HuH-7.5 (cell line): Measurements from ENCODE around the gene MRPL39.
"Not testable (repeated sequence)": the region's sequence is repeated elsewhere in the genome, so short reads cannot be mapped to it uniquely, and the experiment has no call there.

Experiments
- DNase-seq: peaks from one replicate; pipeline ENCODE4 v3.0.0; 2011; ENCODE audit warnings: low spot score

Gene MRPL39

DNA sequence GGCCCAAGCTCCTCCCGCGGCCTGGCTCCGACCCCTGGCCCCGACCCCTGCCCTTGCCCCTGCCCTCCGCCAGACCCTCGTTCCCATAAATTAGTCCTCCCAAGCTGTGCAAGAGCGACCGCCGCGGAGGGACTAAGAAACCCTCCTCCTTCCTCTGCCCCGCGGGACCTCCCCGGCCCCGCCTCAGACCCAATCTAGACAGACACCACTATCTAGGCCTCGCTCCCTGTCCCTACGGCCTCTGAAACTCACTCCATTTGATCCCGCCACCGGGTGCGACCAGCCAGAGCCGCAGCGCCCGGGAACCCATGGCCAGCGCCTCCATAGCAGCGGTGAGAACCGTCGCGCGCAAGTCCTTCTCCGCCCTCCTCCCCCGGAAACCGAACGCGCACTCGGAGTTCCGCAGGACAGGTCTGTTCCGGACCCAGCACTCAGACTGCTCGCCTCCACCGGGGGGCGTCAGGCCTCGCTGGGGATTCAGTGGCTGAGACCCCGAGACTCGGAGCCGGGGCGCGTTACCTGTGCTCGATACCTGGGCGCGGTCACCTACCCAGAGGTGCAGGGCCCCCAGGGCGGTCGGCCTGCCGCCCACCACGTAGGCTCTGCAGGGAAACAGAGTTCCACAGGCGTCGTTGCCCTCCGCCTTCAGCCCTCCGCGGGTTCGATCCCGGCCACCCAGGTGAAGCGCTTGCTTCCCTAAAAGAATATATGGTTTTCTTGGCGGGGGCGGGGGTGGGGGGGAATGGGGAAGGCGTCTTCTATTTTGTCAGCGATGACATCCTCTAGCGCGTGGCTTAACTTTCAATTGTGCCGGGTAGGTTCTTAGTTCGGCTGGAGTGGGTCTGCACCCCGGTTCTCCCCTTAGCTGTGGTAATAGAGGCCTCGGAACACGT lies at the start of gene MRPL39:
Gene MRPL39 (minus strand): TSS at position 331 of the 893 bp plus-strand sequence. CDS start 6 bp downstream, at position 325.
- DNase-seq: peak; percentile 60

DNA sequence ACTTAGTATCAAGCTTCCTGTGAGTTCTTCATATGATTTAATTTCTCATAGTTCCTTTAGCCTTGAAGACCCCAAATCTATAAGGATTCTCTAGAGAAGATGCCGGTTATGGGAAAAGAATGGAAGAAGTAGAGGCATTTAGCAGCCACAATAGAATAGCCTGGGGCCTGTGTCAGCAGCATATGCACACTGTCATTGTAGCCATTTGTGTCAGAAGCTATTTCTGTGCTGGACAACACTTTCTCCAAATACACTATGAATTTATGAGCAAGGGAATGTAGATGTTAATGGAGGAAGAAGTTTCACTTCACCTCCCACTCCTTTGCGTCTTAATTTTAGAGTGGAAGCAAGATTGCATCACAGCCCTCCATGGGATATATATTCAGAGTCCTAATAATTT lies 49.1 kb upstream of the MRPL39 start:
- DNase-seq: no peak

DNA sequence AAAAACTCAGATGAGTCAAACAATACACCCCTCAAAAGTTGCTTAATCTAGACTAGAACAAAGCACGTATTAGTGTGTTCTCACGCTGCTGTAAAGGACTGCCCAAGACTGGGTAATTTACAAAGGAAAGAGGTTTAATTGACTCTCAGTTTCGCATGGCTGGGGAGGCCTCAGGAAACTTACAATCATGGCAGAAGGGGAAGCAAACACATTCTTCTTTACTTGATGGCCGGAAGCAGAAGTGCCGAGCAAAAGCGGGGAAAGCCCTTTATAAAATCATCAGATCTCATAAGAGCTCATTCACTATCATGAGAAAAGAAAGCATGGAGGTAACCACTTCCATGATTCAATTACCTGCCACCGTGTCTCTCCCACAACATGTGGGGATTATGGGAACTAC lies 41.9 kb upstream of the MRPL39 start:
- no peak for DNase-seq

DNA sequence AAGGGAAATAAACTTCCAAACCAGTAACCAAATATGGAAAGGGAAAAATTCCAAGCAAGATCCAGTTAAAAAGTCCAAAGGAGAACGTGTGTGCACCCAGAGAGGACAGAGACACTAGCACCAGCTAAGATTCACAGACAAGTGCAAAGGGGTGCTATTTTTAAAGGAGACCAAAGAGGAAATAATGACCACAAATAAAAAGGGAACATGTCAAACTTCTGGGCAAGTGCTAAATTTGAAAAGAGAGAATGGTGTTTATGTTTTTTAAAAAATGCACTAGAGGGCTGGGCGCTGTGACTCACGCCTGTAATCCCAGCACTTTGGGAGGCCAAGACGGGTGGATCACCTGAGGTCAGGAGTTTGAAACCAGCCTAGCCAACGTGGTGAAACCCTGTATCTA lies 40.4 kb upstream of the MRPL39 start:
- no peak for DNase-seq

DNA sequence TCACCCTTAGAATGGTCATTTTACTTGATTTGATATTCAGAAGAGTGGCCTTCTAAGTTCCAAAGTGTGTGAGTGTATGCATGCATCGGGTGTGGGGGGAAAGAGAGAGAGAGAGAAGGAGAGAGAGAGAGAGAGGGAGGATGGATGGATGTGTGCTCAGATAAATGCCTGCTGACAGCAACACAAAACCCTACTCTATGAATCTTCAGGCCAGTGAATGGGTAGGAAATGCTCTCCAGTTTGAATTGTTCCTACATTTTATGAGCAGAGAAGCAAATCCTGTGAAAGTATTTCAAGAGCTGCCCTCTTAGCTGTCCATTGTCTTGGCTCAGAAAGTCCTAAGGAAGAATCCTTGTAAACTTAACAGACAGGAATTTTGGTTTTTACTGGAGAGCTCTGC lies 39.2 kb upstream of the MRPL39 start:
- DNase-seq: no peak

DNA sequence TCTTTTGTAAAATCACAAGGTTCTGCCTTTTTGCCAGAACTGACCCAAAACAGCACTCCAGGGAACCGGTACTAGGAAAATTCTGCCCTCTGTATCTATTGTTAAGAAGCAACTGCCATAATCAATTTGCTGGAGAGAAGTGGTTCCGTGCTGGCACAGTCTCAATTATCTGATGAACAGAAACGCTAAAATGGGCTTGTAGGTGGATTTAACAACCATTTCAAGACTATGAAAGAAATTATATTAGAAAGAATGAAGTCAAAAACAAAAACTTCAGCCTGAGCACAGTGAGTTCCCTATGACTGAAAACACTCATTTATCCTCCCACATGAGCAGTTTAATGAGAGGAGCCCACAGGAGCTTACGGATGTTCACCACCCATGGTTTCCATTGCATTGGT lies 36.2 kb upstream of the MRPL39 start:
- no peak for DNase-seq

DNA sequence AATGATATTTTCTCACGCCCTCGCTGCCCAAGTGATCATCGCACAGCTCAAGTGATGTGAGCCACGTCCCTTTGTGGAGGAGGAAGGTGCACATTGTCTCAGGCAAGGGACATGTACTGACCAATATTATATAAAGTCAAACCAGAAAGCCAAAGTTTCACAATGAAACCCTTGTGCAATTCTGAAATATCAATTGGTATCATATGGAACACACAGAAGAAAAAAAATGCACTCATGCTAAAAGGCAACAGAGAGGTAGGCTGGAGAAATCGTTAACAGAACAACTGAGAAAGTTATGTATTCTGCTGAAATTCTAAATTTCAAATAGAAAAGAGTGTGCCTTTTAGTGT lies 33.6 kb upstream of the MRPL39 start:
- DNase-seq: no peak

DNA sequence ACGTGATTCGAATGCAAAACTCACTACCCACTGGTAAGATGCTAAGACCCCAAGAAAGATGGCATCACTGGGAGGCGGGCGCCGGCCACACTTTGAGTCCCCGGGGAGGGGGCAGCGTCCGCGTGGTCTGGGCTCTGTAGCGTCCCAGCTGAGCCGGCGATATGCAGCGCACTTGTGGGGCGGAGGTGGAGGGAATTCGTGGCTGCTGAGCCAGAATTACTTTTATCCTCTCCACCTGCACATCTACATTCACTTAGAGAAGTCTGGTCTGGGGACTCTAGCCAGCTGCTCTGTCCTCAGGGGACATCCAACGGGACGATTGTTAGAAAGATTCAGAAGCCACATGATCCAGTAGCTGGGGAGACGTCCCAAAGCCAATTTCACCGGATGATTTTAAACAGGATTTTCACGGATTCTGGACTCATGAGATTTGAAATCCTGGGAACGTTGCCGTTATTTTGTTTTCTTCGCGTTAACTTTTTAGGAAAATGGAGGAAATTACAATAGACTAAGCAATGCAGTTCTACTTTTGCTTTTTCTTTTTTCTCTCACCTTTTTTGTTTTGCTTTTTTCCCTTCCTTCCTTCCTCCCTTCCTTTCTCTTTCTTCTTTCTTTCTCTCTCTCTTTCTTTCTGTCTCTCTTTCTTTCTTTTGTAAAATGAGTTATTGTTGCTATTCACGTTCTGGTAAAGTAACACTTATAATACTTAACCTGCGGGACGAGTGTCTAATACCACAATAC lies 33.1 kb upstream of the MRPL39 start:
- no peak for DNase-seq

DNA sequence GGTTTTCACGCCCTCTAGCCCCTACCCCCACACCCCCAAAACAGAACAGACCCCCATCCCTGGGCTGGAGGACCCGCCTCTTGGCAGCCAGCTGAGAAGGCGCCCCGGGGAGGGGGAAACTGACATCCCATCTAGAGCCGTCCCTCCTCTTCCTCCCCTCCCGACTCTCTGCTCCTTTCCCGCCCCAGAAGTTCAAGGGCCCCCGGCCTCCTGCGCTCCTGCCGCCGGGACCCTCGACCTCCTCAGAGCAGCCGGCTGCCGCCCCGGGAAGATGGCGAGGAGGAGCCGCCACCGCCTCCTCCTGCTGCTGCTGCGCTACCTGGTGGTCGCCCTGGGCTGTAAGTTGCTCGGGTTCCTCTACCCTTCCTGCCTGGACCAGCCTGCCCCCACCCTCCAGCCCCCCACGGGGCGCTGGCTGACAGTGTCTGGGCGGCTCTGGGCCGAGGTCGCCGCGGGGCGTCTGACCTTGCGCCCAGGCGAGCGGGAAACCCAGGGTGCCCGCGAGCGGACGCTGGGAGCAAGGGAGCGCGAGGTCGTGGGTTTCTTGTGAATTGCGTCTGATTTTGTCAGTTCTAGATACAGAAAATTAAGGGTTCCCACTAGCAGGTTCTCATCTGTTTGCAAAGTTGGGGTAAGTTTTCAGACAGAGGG lies 32.4 kb upstream of the MRPL39 start:
- DNase-seq: no peak

DNA sequence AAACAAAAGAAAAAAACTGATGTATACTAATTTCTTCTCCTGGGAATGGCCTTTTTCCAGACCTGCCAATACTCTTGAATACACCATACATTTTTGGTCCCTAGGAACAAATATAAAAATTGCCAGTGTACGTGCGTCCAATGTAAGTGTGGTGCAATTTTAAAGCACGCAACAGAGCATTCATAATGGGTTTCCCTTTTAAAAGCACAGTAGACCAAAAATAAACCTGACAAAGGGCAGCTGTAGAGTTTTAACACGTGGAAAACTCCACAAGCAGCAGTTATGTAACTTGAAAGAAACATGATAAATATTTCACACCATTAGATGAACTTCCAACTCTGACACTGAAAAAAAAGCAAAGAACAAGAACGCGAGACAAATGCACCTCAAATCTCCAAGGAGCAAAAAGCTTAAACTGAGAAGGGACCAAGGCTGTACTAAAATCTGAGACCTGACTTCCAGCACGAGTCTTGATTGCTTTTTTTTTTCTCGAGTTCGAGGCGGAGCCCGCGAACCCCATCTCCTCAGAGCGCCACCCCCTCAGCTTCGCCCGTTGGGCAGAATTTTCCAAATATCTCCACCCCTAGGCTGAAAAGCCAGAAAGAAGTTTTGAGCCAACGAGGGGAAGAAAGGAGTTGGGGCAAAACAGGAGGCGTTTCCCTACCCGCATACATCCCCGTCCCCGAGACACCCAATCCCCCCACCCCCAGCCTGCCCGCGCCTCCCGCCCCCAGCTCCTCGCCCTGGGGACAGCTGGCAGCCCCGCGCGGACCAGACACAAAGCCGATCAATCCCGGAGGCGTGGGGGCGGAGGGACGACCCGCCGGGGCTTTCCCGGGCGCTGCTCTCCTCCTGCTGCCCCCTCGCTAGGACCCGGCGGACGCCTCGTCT lies 31.6 kb upstream of the MRPL39 start, which contains the start of gene JAM2:
Gene JAM2 (plus strand): TSS at position 599 of the 891 bp plus-strand sequence. CDS start 564 bp downstream, outside the sequence.
- peak; percentile 10 for DNase-seq

DNA sequence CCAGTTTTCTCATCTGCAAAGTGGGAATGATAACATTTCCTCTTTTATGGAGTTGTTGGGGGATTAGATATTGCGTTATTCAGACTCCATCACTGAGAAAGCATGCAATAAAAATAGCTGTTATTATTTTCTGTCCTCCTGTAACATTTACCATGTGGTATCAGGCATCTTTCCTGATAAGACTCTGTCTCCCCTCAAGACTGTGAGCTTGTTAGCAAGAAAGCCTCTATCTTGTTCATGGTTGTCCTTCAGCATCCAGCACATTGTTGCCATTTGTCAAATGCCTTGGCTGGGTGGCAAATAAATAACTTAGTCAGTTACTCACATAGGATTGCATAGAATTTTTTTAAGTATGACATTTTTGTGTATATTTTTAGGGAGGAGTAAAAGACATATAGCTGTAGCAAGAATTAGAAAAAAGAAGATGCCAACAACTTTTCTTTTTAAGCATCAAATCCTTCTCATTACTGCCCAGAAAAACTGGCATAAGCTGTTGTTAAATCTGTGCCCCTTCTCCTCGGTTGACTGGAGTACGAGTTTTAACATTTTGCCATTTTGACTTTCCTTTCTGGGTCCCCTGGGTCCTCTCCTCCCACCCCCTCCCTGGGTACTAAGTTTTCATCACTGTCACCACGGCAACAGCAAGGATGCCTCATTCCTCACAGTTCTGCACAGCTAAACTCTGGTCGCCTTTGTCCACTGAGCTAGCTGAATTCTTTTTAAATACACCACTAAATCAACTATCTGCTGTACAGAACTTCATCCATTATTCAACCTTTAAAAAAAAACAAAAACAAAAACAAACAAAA lies 30.8 kb upstream of the MRPL39 start:
- DNase-seq: no peak

DNA sequence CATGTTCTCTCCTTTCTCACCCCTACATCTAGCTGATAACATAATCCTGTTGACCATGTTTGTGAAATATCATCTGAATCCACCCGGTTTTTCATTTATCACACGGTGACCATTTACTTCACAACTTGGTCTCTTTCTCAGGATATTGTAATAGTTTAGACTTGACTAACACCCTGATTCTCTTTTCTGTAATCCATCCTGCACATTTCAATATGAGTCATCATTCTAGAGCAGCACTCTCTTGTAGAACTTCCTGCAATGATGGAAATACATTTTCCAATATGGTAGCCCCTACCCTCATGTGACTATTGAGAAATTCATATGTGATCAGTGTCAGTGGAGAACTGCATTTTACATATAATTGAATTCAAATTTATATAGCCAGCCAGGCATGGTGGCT lies 29.4 kb upstream of the MRPL39 start:
- DNase-seq: no peak

DNA sequence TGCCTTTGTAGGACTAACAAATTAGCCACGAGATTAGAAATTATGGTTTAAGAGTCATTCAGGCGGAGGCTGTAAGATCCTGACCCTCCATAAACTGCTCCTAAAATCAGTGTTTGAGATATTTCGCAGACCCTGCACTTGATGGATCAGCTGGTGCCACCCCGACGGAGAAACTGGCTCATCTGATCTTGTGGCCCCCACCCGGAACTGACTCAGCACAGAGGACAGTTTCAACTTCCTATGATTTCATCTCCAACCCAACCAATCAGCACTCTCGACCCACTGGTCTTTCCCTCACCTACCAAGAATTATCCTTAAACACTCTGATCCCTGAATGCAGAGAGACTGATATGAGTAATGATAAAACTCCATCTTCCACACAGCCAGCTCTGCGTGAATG lies 28.0 kb upstream of the MRPL39 start:
- DNase-seq: no peak

DNA sequence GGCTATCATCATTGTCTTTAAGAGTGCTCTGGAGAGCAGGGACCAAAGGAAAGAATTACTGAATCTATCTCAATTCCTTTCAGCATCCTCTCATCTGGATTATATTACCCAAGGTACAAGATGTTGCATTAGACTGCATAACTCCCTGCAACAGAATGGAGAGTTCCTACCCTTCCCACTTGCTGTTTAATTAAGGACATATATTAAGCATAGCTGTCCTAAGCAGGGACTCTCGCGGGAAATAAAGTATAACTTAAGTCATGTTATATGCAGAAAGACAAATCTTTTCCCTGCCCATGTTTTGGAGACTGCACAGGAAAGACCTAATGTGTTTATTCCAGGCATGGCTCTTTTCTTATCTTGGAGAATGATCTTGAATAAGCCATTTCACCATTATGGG lies 25.0 kb upstream of the MRPL39 start:
- DNase-seq: no peak

DNA sequence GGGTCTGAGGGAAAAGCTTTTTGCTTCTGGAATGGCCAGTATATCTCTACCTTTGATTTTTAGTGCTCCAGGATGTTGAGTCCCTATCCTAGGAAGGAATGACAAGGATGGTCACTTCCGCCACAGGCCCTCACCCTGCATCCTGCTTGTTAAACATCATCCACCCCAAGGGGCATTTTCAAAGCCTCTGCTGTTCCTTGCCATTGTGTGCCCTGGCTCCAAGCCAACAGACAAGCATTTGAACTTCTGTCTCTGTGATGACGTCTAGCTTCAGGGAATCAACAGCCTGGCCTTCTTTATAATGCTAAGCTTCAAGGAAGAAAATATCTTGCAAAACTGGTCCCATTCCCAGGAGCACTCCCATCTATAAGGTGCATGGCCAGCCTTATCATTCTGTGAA lies 19.5 kb upstream of the MRPL39 start:
- DNase-seq: no peak

DNA sequence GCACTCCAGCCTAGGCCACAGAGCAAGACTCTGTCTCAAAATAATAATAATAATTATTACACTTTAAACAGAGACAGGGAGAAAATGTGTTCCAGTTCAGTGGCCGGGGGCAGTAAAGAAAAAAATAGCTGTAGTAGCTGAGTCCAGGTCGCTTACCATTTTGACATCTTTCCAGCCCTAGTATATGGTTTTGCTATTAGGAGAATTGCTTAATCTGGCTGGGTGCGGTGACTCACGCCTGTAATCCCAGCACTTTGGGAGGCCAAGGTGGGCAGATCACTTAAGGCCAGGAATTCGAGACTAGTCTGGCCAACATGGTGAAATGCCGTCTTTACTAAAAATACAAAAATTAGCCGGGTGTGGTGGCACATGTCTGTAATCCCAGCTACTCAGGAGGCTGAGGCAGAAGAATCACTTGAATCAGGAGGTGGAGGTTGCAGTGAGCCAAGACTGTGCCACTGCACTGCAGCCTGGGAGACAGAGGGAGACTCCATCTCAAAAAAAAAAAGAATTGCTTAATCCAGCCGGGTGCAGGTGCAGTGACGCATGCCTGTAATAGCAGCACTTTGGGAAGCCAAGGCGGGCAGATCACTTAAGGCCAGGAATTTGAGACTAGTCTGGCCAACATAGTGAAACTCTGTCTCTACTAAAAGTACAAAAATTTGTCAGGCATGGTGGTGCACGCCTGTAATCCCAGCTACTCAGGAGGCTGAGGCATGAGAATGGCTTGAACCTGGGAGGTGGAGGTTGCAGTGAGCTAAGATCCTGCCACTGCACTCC lies 18.7 kb upstream of the MRPL39 start:
- not testable (repeated sequence) for DNase-seq

DNA sequence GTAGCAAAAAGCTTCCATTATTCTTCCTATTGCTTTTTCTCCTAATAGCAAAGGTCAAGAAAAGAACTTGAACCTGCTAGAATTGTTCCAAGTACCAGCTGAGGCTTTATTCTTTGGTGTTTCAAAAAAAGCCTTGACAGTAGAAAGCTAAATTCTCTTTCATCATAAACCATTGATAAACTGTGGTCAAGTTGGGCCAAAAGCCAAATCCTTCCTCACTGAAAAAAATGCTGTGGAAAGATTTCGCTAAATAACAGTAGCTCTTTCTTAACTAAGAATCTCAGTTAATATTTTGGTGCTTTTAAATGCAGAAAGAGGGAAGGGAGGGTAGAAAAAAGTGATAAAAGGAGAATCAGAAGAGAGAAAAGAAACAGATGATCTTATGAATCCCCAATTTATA lies 17.8 kb upstream of the MRPL39 start:
- DNase-seq: no peak

DNA sequence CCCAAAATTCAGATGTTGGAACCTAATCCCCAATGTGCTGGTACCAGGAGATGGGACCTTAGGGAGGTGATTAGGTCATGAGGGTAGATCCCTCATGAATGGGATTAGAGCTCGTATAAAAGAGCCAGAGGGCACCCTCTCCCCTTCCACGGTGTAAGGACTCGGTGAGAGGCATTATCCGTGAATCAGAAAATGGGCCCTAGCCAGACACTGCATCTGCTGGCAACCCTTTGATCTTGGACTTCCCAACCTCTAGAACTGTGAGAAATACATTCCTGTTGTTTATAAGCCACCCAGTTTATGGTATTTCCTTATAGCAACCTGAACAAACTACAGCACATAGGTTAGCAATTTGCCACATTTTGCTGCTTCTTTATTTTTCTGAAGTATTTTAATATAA lies 17.2 kb upstream of the MRPL39 start:
- no peak for DNase-seq

DNA sequence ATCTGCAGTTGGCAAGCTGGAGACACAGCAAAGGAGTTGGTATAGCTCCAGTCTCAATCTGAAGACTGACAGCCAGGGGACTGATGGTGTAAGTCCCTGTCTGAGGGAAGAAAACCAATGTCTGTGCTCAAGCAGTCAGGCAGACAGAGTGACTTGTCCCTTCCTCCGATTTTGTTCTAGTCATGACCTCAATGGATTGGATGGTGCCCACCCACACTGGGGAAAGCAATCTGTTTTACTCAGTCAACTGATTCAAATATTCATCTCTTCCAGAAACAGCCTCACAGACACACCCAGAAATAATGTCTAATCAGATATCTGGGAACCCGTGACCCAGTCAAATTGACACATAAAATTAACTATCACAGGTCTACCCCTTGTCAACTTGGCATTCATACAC lies 11.9 kb upstream of the MRPL39 start:
- DNase-seq: no peak

DNA sequence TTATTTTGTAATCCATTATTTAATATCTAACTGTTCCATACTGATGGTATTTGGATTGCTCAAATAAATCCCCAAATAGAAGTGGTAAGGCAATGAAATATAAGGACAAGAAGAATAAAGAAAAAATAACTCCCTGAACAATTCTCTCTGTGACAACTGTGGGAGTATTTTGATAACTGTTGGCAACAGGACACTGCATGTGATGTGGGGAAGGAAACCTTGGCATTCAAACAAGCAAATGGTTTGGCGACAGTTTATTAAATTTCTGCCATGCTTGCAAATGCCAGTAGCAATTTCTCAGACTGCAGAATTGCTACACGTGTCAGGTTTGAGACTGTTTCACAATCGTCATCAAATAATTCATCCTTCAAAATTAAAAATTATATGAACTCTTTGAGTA lies 8.6 kb upstream of the MRPL39 start:
- no peak for DNase-seq
